Esophagus muscularis mucosa (tissue), 3 donors: ENCODE data around the gene SORCS2.

ENCODE experiments used
- CTCF ChIP-seq, 3 experiments: fragments of 200-600 bp in 2 of 3; fragments of 450-650 bp in 1 of 3; sonication (generic) in 2 of 3; IDR thresholded peaks; one replicate each; pipeline ENCODE4 v1.5.1; 2017 to 2019; ENCODE audit warnings: antibody characterized with exemption in 3 of 3, mild to moderate bottlenecking in 2 of 3, moderate library complexity in 1 of 3
- EP300 ChIP-seq: sonication (generic); formaldehyde crosslinking; IDR thresholded peaks from one replicate; pipeline ENCODE4 v1.6.1; 2017; ENCODE audit warnings: antibody characterized with exemption

GRCh38 chr4:7379186-7379585 is 186.8 kb downstream of the SORCS2 start:
- TF ChIP-seq CTCF (IDR thresholded peaks at IDR 0.05) (no peak), EP300 (no peak)
